H9 (cell line): Measurements from ENCODE around the gene JAKMIP3. TPM values are rescaled to one million over a fixed set of nuclear protein-coding genes. Genes with fewer than 3 reads are reported as not detected.

ENCODE experiments used
- DNase-seq: peaks from one replicate; pipeline ENCODE4 v3.0.0-alpha.2; 2017
- H2AFZ ChIP-seq: one replicate; pipeline ENCODE4 v1.6.1; 2013; ENCODE audit warnings: mild to moderate bottlenecking, low read length, control low read depth, moderate library complexity
- H2AK5ac ChIP-seq: 2 replicates; pipeline ENCODE4 v1.6.1; 2013; ENCODE audit warnings: low read length, control low read depth, mixed read lengths; ENCODE audit not compliant: insufficient read length
- H2BK120ac ChIP-seq: one replicate; pipeline ENCODE4 v1.6.1; 2013; ENCODE audit warnings: low read depth, mild to moderate bottlenecking, low read length, control low read depth, inconsistent platforms; ENCODE audit not compliant: poor library complexity, severe bottlenecking
- H2BK12ac ChIP-seq: 2 replicates; pipeline ENCODE4 v1.6.1; 2013; ENCODE audit warnings: low read length, control low read depth, mixed read lengths, low read depth; ENCODE audit not compliant: insufficient read length
- H2BK15ac ChIP-seq: 2 replicates; pipeline ENCODE4 v1.6.1; 2013; ENCODE audit warnings: low read depth, low read length, control low read depth
- H2BK20ac ChIP-seq: one replicate; pipeline ENCODE4 v1.6.1; 2013; ENCODE audit warnings: low read depth, mild to moderate bottlenecking, low read length, control low read depth, inconsistent platforms; ENCODE audit not compliant: poor library complexity, severe bottlenecking
- H2BK5ac ChIP-seq: 2 replicates; pipeline ENCODE4 v1.6.1; 2013; ENCODE audit warnings: low read length, control low read depth, mixed read lengths; ENCODE audit not compliant: insufficient read length
- H3K14ac ChIP-seq: 2 replicates; pipeline ENCODE4 v1.6.1; 2013; ENCODE audit warnings: low read length, control low read depth; ENCODE audit not compliant: insufficient read depth
- H3K18ac ChIP-seq: 2 replicates; pipeline ENCODE4 v1.6.1; 2013; ENCODE audit warnings: low read depth, mild to moderate bottlenecking, mixed read lengths, low read length, control low read depth; ENCODE audit not compliant: insufficient read length
- H3K23ac ChIP-seq: 2 replicates; pipeline ENCODE4 v1.6.1; 2013; ENCODE audit warnings: low read length, control low read depth, mixed read lengths, low read depth; ENCODE audit not compliant: insufficient read length
- H3K23me2 ChIP-seq: 2 replicates; pipeline ENCODE4 v1.6.1; 2013; ENCODE audit warnings: low read depth, mild to moderate bottlenecking, mixed read lengths, low read length, control low read depth; ENCODE audit not compliant: insufficient read length, poor library complexity, severe bottlenecking
- H3K27ac ChIP-seq: 2 replicates; pipeline ENCODE4 v1.5.1; 2013; ENCODE audit warnings: low read length, control low read depth, mixed read lengths, low read depth; ENCODE audit not compliant: insufficient read length
- H3K27me3 ChIP-seq: 2 replicates; pipeline ENCODE4 v1.6.1; 2013; ENCODE audit warnings: low read length, control low read depth, inconsistent platforms; ENCODE audit not compliant: insufficient read depth
- H3K4ac ChIP-seq: 2 replicates; pipeline ENCODE4 v1.6.1; 2013; ENCODE audit warnings: low read depth, mild to moderate bottlenecking, control low read depth, inconsistent platforms, low read length, moderate library complexity
- H3K4me1 ChIP-seq: 2 replicates; pipeline ENCODE4 v1.6.1; 2013; ENCODE audit warnings: low read length, control low read depth, inconsistent platforms; ENCODE audit not compliant: insufficient read depth
- H3K4me2 ChIP-seq: 2 replicates; pipeline ENCODE4 v1.6.1; 2013; ENCODE audit warnings: low read length, control low read depth, mixed read lengths; ENCODE audit not compliant: insufficient read length, insufficient read depth
- H3K56ac ChIP-seq: 2 replicates; pipeline ENCODE4 v1.6.1; 2013; ENCODE audit warnings: low read depth, mild to moderate bottlenecking, mixed read lengths, low read length, control low read depth; ENCODE audit not compliant: insufficient read length
- H3K79me1 ChIP-seq: 2 replicates; pipeline ENCODE4 v1.6.1; 2013; ENCODE audit warnings: low read depth, mild to moderate bottlenecking, moderate library complexity, low read length, control low read depth, inconsistent platforms; ENCODE audit not compliant: insufficient read depth, poor library complexity, severe bottlenecking
- H3K79me2 ChIP-seq: 2 replicates; pipeline ENCODE4 v1.6.1; 2013; ENCODE audit warnings: low read length, control low read depth, inconsistent platforms; ENCODE audit not compliant: insufficient read depth
- H3K9ac ChIP-seq: 2 replicates; pipeline ENCODE4 v1.6.1; 2013; ENCODE audit warnings: low read length, control low read depth, mixed read lengths; ENCODE audit not compliant: insufficient read length; ENCODE audit errors: extremely low read depth
- H3K9me3 ChIP-seq: one replicate; pipeline ENCODE4 v1.6.1; 2013; ENCODE audit warnings: low read depth, low read length, inconsistent platforms; ENCODE audit not compliant: control insufficient read depth
- H3T11ph ChIP-seq: one replicate; pipeline ENCODE4 v1.6.1; 2013; ENCODE audit warnings: mild to moderate bottlenecking, low read length, control low read depth, inconsistent platforms
- H4K20me1 ChIP-seq: one replicate; pipeline ENCODE4 v1.6.1; 2013; ENCODE audit not compliant: control insufficient read depth, insufficient read length, insufficient read depth
- H4K5ac ChIP-seq: 2 replicates; pipeline ENCODE4 v1.6.1; 2013; ENCODE audit warnings: low read depth, mild to moderate bottlenecking, mixed read lengths, low read length, control low read depth; ENCODE audit not compliant: insufficient read length
- H4K8ac ChIP-seq: replicated peaks from 2 replicates; pipeline ENCODE4 v1.6.1; 2013; ENCODE audit warnings: low read length, control low read depth, mixed read lengths, low read depth; ENCODE audit not compliant: insufficient read length
- H4K91ac ChIP-seq: 2 replicates; pipeline ENCODE4 v1.6.1; 2013; ENCODE audit warnings: low read depth, mild to moderate bottlenecking, moderate library complexity, mixed read lengths, low read length, control low read depth; ENCODE audit not compliant: insufficient read length
- H3K27ac Mint-ChIP-seq, 3 experiments: 2 replicates in 2 of 3; 3 replicates in 1 of 3; pipeline ENCODE4 v1.8.0; 2020 to 2021; ENCODE audit warnings: mixed read lengths in 3 of 3, mild to moderate bottlenecking in 1 of 3, moderate library complexity in 1 of 3
- H3K27me3 Mint-ChIP-seq: 2 replicates; pipeline ENCODE4 v1.8.0; 2021; ENCODE audit warnings: low read depth, mild to moderate bottlenecking, moderate library complexity, mixed read lengths
- H3K36me3 Mint-ChIP-seq, 3 experiments: 2 replicates in 2 of 3; 3 replicates in 1 of 3; pipeline ENCODE4 v1.8.0; 2020 to 2021; ENCODE audit warnings: low read depth in 3 of 3, mixed read lengths in 3 of 3; ENCODE audit not compliant: insufficient read depth in 1 of 3
- H3K4me1 Mint-ChIP-seq, 2 experiments: 2 replicates each; pipeline ENCODE4 v1.8.0; 2020; ENCODE audit warnings: mixed read lengths in 2 of 2
- H3K4me3 Mint-ChIP-seq, 2 experiments: 2 replicates in 1 of 2; 3 replicates in 1 of 2; pipeline ENCODE4 v1.8.0; 2020 to 2021; ENCODE audit warnings: mild to moderate bottlenecking in 2 of 2, mixed read lengths in 2 of 2, moderate library complexity in 1 of 2
- H3K9me3 Mint-ChIP-seq, 2 experiments: 2 replicates in 1 of 2; 3 replicates in 1 of 2; pipeline ENCODE4 v1.8.0; 2020; ENCODE audit warnings: mild to moderate bottlenecking in 2 of 2, mixed read lengths in 2 of 2, moderate library complexity in 1 of 2
- CTCF ChIP-seq: fragments of 200-600 bp; sonication (generic); conservative IDR thresholded peaks from 3 replicates; pipeline ENCODE4 v1.8.0; 2021; ENCODE audit warnings: antibody characterized with exemption, mild to moderate bottlenecking
- WGBS: extraction: QIAGEN DNeasy Blood & Tissue Kit; methylation state at CpG from one replicate; pipeline ENCODE4 v1.1.7; 2013; ENCODE audit warnings: missing lambda C conversion rate, low lambda C conversion rate, mixed read lengths; ENCODE audit not compliant: insufficient read length; ENCODE audit errors: extremely low coverage; 5-methylcytosine and 5-hydroxymethylcytosine counted together
- long read RNA-seq: library from polyadenylated mRNA; unstranded; transcript quantifications from one replicate; pipeline ENCODE4 v2.0.0, GENCODE V29; 2020
- total RNA-seq: library from RNA; stranded (reverse); gene quantifications from 2 replicates; pipeline ENCODE4 v1.2.1, GENCODE V29; 2021

JAKMIP3 gene
- 0.50 and 0.55 TPM in 2 replicates for total RNA-seq
- long read RNA-seq, partial matches to known transcripts: 0 of 4 reads
- long read RNA-seq, other reads (novel, unspliced or antisense): 4 of 4 reads

GRCh38 chr10:132065491-132066105, at the start of gene JAKMIP3:
Gene JAKMIP3, plus strand, starts transcription at chr10:132065946. Its CDS starts 38,863 bp downstream, at chr10:132104809.
- no CpG with 5 or more reads among the region's 35 CpGs for WGBS
- Histone ChIP-seq H4K5ac (no peak within 1 kb of the TSS), H3K56ac (no peak within 1 kb of the TSS), H2BK120ac (no peak within 1 kb of the TSS), H3K9me3 (no peaks in the 10 kb centered on the region), H3K23ac (no peak within 1 kb of the TSS), H2BK20ac (no peak within 1 kb of the TSS), H2AK5ac (no peak within 1 kb of the TSS), H3K23me2 (no peaks in the 10 kb centered on the region), H4K91ac (no peak within 1 kb of the TSS), H3K4me2 (peak within 1 kb of the TSS; percentile 43), H3T11ph (no peak within 1 kb of the TSS), H2BK12ac (no peak within 1 kb of the TSS), H3K4me1 (peaks cover 2% of the 10 kb centered on the region; the same call in 1 of the 2 replicates), H2BK5ac (no peak within 1 kb of the TSS), H4K8ac (no peak within 1 kb of the TSS), H3K9ac (no peak within 1 kb of the TSS), H3K27ac (no peak within 1 kb of the TSS), H3K27me3 (no peaks in the 10 kb centered on the region), H3K4ac (no peak within 1 kb of the TSS), H4K20me1 (no peaks in the 10 kb centered on the region), H3K18ac (no peak within 1 kb of the TSS), H2BK15ac (no peak within 1 kb of the TSS), H2AFZ (no peak within 1 kb of the TSS), H3K14ac (0 out of 2 replicates have a peak within 1 kb of the TSS, but pooled peaks have one; percentile 31), H3K79me2 (no peaks in the 10 kb centered on the region), H3K79me1 (no peaks in the 10 kb centered on the region)
- peaks cover 11% of the 10 kb centered on the region for H3K27me3 Mint-ChIP-seq
- TF ChIP-seq CTCF: no peak
- H3K27ac Mint-ChIP-seq: peak within 1 kb of the TSS in 2 of 3 experiments; percentile 16 to 87; a peak in 3 of 7 replicates
- peaks cover 23 to 26% of the 10 kb centered on the region in 2 experiments for H3K4me1 Mint-ChIP-seq
- H3K36me3 Mint-ChIP-seq: peaks cover 0 to 5% (median 0%) of the 10 kb centered on the region in 3 experiments; a peak in 2 of 7 replicates
- H3K9me3 Mint-ChIP-seq: peaks cover 0 to 3% of the 10 kb centered on the region in 2 experiments; a peak in 3 of 5 replicates
- peak within 1 kb of the TSS; percentile 49 to 73 for H3K4me3 Mint-ChIP-seq
- DNase-seq: peak; percentile 70
